Choroid plexus epithelial cell (primary cell): Measurements from ENCODE around the gene PPP1R3G.

Experiments
- DNase-seq: peaks from one replicate; pipeline ENCODE4 v3.0.0-alpha.2; 2010; ENCODE audit warnings: low read depth
- H3K4me3 ChIP-seq: 2 replicates; pipeline ENCODE4 v1.5.1; 2011; ENCODE audit warnings: low read depth, mild to moderate bottlenecking, control low read depth, low read length, moderate library complexity
- CTCF ChIP-seq: conservative IDR thresholded peaks from 2 replicates; pipeline ENCODE4 v1.5.1; 2011; ENCODE audit warnings: low read depth, mild to moderate bottlenecking, control low read depth, inconsistent platforms, low read length, moderate library complexity

The PPP1R3G gene

GRCh38 chr6:5046430-5046829 lies 38.7 kb upstream of the PPP1R3G start:
- no peak for TF ChIP-seq CTCF
- no peak overlapping the region for H3K4me3 ChIP-seq
- no peak for DNase-seq

DNA sequence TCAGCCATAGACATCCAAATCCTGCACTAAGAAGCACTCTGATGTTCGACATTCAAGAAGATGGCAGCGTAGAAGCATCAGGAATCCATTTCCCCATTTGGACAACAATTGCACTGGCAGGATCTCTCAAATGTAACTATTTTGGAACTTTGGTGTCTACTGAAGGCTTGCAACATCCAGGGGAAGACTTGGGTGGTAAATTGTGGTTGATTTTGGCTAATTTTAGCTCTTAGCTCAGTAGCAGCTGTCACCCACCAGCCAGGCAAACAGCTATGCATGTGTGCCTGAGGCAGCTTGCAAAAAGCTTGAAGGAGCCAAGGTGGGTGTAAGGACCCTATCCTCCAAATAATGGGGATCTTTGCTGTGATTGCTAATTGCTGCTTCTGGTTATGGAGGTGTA lies 35.1 kb upstream of the PPP1R3G start:
- DNase-seq = no peak
- TF ChIP-seq CTCF = no peak
- no peak overlapping the region for H3K4me3 ChIP-seq

GRCh38 chr6:5051394-5051793 lies 33.7 kb upstream of the PPP1R3G start:
- H3K4me3 ChIP-seq = no peak overlapping the region
- TF ChIP-seq CTCF = no peak
- DNase-seq = no peak

DNA sequence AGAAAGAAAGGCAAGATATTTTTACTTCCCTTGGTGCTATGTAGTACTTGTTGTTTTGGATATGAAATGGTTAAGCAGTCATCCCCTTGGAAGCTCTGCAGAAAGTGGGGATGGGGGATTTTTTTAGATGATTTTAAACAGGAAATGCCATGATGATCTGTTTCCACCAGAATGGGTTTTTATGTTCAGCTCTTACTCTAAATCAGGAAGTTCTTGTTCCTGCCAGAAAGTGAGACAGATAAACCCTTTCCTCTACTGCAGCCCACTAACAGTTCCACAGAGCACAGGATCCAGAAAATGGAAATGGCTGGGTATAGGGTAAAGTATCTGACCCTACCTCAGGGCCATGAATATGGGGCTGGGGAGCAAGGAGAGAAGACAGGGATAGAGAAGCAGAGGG lies 32.1 kb upstream of the PPP1R3G start:
- no peak for TF ChIP-seq CTCF
- DNase-seq = peak; percentile 28
- H3K4me3 ChIP-seq = no peak overlapping the region

GRCh38 chr6:5053864-5054244 lies 31.3 kb upstream of the PPP1R3G start:
- TF ChIP-seq CTCF = no peak
- no peak for DNase-seq
- no peak overlapping the region for H3K4me3 ChIP-seq

GRCh38 chr6:5054245-5054873 lies 30.8 kb upstream of the PPP1R3G start:
- TF ChIP-seq CTCF = no peak
- no peak overlapping the region for H3K4me3 ChIP-seq
- peak; percentile 74 for DNase-seq

GRCh38 chr6:5055118-5055517 lies 30.0 kb upstream of the PPP1R3G start:
- TF ChIP-seq CTCF = no peak
- H3K4me3 ChIP-seq = no peak overlapping the region
- no peak for DNase-seq
